ENCODE data around the gene EPRS1. TPM values are rescaled to one million over a fixed set of nuclear protein-coding genes. Genes with fewer than 3 reads are reported as not detected.

Gene EPRS1
- polyA plus RNA-seq, 1 donor from 2014 or later = 51.6 TPM

DNA sequence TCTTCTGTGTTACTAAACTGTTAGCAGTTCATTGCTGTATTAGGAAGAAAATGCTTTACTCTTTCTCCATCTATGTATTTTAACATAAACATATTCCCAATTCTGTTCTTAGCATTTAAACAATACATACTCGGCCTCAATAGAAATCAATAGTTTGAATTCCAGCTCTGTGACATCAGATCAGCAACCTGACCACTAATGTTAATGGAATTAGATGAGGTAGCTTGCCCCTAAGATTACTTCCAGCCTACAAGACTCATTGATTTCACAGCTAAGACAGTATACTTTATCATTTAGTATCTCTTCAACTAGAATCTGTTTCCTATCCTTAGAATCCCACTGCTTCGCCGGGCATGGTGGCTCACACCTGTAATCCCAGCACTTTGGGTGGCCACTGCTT lies 38.9 kb downstream of the EPRS1 start:
- H3K27me3 ChIP-seq (ENCODE audit: insufficient read depth, low read depth, low read length) = no peaks in the 10 kb centered on the region
- H3F3A ChIP-seq (ENCODE audit: insufficient read depth, low read length, poor library complexity, severe bottlenecking) = no peaks in the 10 kb centered on the region
- no peaks in the 10 kb centered on the region for H4K20me1 ChIP-seq (ENCODE audit: insufficient read depth)
- no peak overlapping the region for H3K9ac ChIP-seq (ENCODE audit: low read length)
- no peak overlapping the region for H3K27ac ChIP-seq (ENCODE audit: low read length)
- H3K9me3 ChIP-seq (ENCODE audit: low read length) = no peaks in the 10 kb centered on the region
- H2AFZ ChIP-seq (ENCODE audit: low read depth, low read length) = no peak overlapping the region
- no peak for TF ChIP-seq EZH2 (IDR thresholded peaks at IDR 0.05; ENCODE audit: borderline replicate concordance, insufficient read depth, low read length, poor library complexity, severe bottlenecking)
- TF ChIP-seq TAF1 (IDR thresholded peaks at IDR 0.05; ENCODE audit: low read depth) = no peak
- TF ChIP-seq SMC3 (conservative IDR thresholded peaks at IDR 0.05; ENCODE audit: poor library complexity) = no peak
- TF ChIP-seq POLR2AphosphoS5 (IDR thresholded peaks at IDR 0.05) = no peak
- no peak for TF ChIP-seq MXI1 (conservative IDR thresholded peaks at IDR 0.05; ENCODE audit: poor library complexity, severe bottlenecking)
- TF ChIP-seq RAD21 (conservative IDR thresholded peaks at IDR 0.05) = no peak
- TF ChIP-seq, protein P1, sequence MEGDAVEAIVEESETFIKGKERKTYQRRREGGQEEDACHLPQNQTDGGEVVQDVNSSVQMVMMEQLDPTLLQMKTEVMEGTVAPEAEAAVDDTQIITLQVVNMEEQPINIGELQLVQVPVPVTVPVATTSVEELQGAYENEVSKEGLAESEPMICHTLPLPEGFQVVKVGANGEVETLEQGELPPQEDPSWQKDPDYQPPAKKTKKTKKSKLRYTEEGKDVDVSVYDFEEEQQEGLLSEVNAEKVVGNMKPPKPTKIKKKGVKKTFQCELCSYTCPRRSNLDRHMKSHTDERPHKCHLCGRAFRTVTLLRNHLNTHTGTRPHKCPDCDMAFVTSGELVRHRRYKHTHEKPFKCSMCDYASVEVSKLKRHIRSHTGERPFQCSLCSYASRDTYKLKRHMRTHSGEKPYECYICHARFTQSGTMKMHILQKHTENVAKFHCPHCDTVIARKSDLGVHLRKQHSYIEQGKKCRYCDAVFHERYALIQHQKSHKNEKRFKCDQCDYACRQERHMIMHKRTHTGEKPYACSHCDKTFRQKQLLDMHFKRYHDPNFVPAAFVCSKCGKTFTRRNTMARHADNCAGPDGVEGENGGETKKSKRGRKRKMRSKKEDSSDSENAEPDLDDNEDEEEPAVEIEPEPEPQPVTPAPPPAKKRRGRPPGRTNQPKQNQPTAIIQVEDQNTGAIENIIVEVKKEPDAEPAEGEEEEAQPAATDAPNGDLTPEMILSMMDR (IDR thresholded peaks at IDR 0.05; ENCODE audit: poor library complexity, severe bottlenecking) = no peak
- no peak for TF ChIP-seq EP300 (conservative IDR thresholded peaks at IDR 0.05; ENCODE audit: poor library complexity, severe bottlenecking)
- TF ChIP-seq, protein P2, sequence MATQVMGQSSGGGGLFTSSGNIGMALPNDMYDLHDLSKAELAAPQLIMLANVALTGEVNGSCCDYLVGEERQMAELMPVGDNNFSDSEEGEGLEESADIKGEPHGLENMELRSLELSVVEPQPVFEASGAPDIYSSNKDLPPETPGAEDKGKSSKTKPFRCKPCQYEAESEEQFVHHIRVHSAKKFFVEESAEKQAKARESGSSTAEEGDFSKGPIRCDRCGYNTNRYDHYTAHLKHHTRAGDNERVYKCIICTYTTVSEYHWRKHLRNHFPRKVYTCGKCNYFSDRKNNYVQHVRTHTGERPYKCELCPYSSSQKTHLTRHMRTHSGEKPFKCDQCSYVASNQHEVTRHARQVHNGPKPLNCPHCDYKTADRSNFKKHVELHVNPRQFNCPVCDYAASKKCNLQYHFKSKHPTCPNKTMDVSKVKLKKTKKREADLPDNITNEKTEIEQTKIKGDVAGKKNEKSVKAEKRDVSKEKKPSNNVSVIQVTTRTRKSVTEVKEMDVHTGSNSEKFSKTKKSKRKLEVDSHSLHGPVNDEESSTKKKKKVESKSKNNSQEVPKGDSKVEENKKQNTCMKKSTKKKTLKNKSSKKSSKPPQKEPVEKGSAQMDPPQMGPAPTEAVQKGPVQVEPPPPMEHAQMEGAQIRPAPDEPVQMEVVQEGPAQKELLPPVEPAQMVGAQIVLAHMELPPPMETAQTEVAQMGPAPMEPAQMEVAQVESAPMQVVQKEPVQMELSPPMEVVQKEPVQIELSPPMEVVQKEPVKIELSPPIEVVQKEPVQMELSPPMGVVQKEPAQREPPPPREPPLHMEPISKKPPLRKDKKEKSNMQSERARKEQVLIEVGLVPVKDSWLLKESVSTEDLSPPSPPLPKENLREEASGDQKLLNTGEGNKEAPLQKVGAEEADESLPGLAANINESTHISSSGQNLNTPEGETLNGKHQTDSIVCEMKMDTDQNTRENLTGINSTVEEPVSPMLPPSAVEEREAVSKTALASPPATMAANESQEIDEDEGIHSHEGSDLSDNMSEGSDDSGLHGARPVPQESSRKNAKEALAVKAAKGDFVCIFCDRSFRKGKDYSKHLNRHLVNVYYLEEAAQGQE (IDR thresholded peaks at IDR 0.05; ENCODE audit: borderline replicate concordance) = no peak
- no peak overlapping the region for H3K4me2 ChIP-seq (ENCODE audit: low read length)
- no peaks in the 10 kb centered on the region for H3K36me3 ChIP-seq (ENCODE audit: insufficient read depth, low read length)
- H3K79me2 ChIP-seq (replicated peaks; ENCODE audit: insufficient read depth, low read length) = no peaks in the 10 kb centered on the region
- no peak overlapping the region for H3K4me3 ChIP-seq (ENCODE audit: low read length)
- H3K9me2 ChIP-seq (ENCODE audit: insufficient read depth, low read length) = no peaks in the 10 kb centered on the region

DNA sequence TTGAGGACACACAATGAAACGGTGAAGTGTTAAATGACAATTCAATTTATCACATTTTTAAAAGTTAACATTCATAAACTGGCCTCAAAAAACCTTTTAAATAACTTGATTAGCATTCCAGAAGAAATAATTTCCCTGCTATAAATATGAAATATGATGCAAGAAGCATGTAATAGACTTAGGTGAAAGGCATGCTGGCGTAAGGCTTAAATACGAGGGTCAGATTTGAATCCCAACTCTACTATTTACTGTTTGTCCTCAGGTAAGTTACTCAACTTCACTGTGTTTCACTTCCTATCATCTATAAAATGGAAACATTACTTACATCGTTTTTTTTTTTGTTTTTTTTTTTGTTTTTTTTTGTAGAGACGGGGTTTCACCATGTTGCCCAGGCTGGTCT lies 40.8 kb downstream of the EPRS1 start:
- Histone ChIP-seq H3K9me3 (ENCODE audit: low read length) (no peaks in the 10 kb centered on the region), H3K9me2 (ENCODE audit: insufficient read depth, low read length) (no peaks in the 10 kb centered on the region), H2AFZ (ENCODE audit: low read depth, low read length) (no peak overlapping the region), H3K9ac (ENCODE audit: low read length) (no peak overlapping the region), H3K27ac (ENCODE audit: low read length) (no peak overlapping the region), H3K4me2 (ENCODE audit: low read length) (no peak overlapping the region), H3K79me2 (replicated peaks; ENCODE audit: insufficient read depth, low read length) (no peaks in the 10 kb centered on the region), H3K36me3 (ENCODE audit: insufficient read depth, low read length) (peaks cover 7% of the 10 kb centered on the region), H3K27me3 (ENCODE audit: insufficient read depth, low read depth, low read length) (no peaks in the 10 kb centered on the region), H3F3A (ENCODE audit: insufficient read depth, low read length, poor library complexity, severe bottlenecking) (no peaks in the 10 kb centered on the region), H3K4me3 (ENCODE audit: low read length) (no peak overlapping the region), H4K20me1 (ENCODE audit: insufficient read depth) (no peaks in the 10 kb centered on the region)
- no peak for TF ChIP-seq POLR2AphosphoS5 (IDR thresholded peaks at IDR 0.05)
- TF ChIP-seq SMC3 (conservative IDR thresholded peaks at IDR 0.05; ENCODE audit: poor library complexity) = no peak
- TF ChIP-seq EZH2 (IDR thresholded peaks at IDR 0.05; ENCODE audit: borderline replicate concordance, insufficient read depth, low read length, poor library complexity, severe bottlenecking) = no peak
- TF ChIP-seq, protein P1 (IDR thresholded peaks at IDR 0.05; ENCODE audit: poor library complexity, severe bottlenecking) = no peak
- TF ChIP-seq, protein P2 (IDR thresholded peaks at IDR 0.05; ENCODE audit: borderline replicate concordance) = no peak

Data from neural cell (in vitro differentiated cells).